ENCODE measurements around the gene STARD13.

The STARD13 gene

GRCh38 chr13:33307843-33308242, 22.3 kb upstream of the STARD13 start:
- no peak for DNase-seq (ENCODE audit: low spot score)

GRCh38 chr13:33303855-33304597, 18.5 kb upstream of the STARD13 start:
- DNase-seq (ENCODE audit: low spot score), result no peak

- DNase-seq (ENCODE audit: low spot score), result no peak
These were observed 14.1 kb upstream of the STARD13 start for GRCh38 chr13:33299626-33300025.

- DNase-seq (ENCODE audit: low spot score), result no peak
These were observed 11.4 kb upstream of the STARD13 start for GRCh38 chr13:33296793-33297425.

GRCh38 chr13:33292712-33293111, 7.2 kb upstream of the STARD13 start:
- DNase-seq (ENCODE audit: low spot score), result no peak

GRCh38 chr13:33290421-33290965, 4.9 kb upstream of the STARD13 start:
- no peak for DNase-seq (ENCODE audit: low spot score)

GRCh38 chr13:33289966-33290365, 4.4 kb upstream of the STARD13 start:
- no peak for DNase-seq (ENCODE audit: low spot score)

- no peak for DNase-seq (ENCODE audit: low spot score)
These were observed 1.8 kb upstream of the STARD13 start for GRCh38 chr13:33287142-33287882.

GRCh38 chr13:33286128-33286527, 573 bp upstream of the STARD13 start:
- DNase-seq (ENCODE audit: low spot score), result no peak

- no peak for DNase-seq (ENCODE audit: low spot score)
These were observed 639 bp downstream of the STARD13 start for GRCh38 chr13:33284916-33285315.

GRCh38 chr13:33284031-33284430, 1.5 kb downstream of the STARD13 start:
- no peak for DNase-seq (ENCODE audit: low spot score)

- no peak for DNase-seq (ENCODE audit: low spot score)
These were observed 2.2 kb downstream of the STARD13 start for GRCh38 chr13:33283195-33283911.

GRCh38 chr13:33281951-33282595, 3.5 kb downstream of the STARD13 start:
- no peak for DNase-seq (ENCODE audit: low spot score)

- DNase-seq (ENCODE audit: low spot score), result no peak
These were observed 4.6 kb downstream of the STARD13 start for GRCh38 chr13:33280923-33281322.

- no peak for DNase-seq (ENCODE audit: low spot score)
These were observed 5.2 kb downstream of the STARD13 start for GRCh38 chr13:33280279-33280905.

GRCh38 chr13:33279414-33280278, 5.9 kb downstream of the STARD13 start:
- peak; percentile 79 for DNase-seq (ENCODE audit: low spot score)

GRCh38 chr13:33278913-33279312, 6.6 kb downstream of the STARD13 start:
- no peak for DNase-seq (ENCODE audit: low spot score)

GRCh38 chr13:33277946-33278345, 7.6 kb downstream of the STARD13 start:
- DNase-seq (ENCODE audit: low spot score), result no peak

GRCh38 chr13:33277037-33277740, 8.4 kb downstream of the STARD13 start:
- no peak for DNase-seq (ENCODE audit: low spot score)

Measured in LoVo (cell line).